ENCODE data around the gene SCMH1. TPM values are rescaled to one million over a fixed set of nuclear protein-coding genes. Genes with fewer than 3 reads are reported as not detected.

The SCMH1 gene
- total RNA-seq, 1 experiment from 2014 or later: 19.4 TPM

GRCh38 chr1:41013024-41013423 is 229.1 kb downstream of the SCMH1 start (continued):
- TF ChIP-seq AFF4 (CRISPR knock-in tag; IDR thresholded peaks at IDR 0.05; ENCODE audit: borderline replicate concordance): no peak
- no peak for TF ChIP-seq TEAD1 (CRISPR knock-in tag; IDR thresholded peaks at IDR 0.05)
- TF ChIP-seq ZNF121 (CRISPR knock-in tag; IDR thresholded peaks at IDR 0.05): no peak
- TF ChIP-seq CTCF (IDR thresholded peaks at IDR 0.05): no peak
- no peak for TF ChIP-seq FOXJ3 (CRISPR knock-in tag; IDR thresholded peaks at IDR 0.05; ENCODE audit: borderline replicate concordance)
- no peak for TF ChIP-seq CREB1 (CRISPR knock-in tag; IDR thresholded peaks at IDR 0.05)
- no peak for TF ChIP-seq FOXK1 (CRISPR knock-in tag; IDR thresholded peaks at IDR 0.05)
- no peak for TF ChIP-seq SP1 (CRISPR knock-in tag; conservative IDR thresholded peaks at IDR 0.05)
- no peak for TF ChIP-seq IRF1 (CRISPR knock-in tag; IDR thresholded peaks at IDR 0.05)
- TF ChIP-seq ZMAT4 (CRISPR knock-in tag; IDR thresholded peaks at IDR 0.05): no peak
- no peak for TF ChIP-seq TP53 (CRISPR knock-in tag; IDR thresholded peaks at IDR 0.05)
- no peak for TF ChIP-seq JUN (CRISPR knock-in tag; IDR thresholded peaks at IDR 0.05)
- no peak for TF ChIP-seq JAZF1 (CRISPR knock-in tag; IDR thresholded peaks at IDR 0.05)
- TF ChIP-seq E2F5 (CRISPR knock-in tag; IDR thresholded peaks at IDR 0.05): no peak
- TF ChIP-seq ZNF416 (CRISPR knock-in tag; IDR thresholded peaks at IDR 0.05): no peak

GRCh38 chr1:41010345-41010744 is 231.8 kb downstream of the SCMH1 start:
- ChIA-PET CTCF (no interaction called here), POLR2A (no interaction called here)
- TF ChIP-seq USF2 (CRISPR knock-in tag; IDR thresholded peaks at IDR 0.05) (no peak), ZNF423 (CRISPR knock-in tag; IDR thresholded peaks at IDR 0.05) (no peak)
- Mint-ChIP-seq H3K27ac (no peak overlapping the region), H3K4me3 (no peak overlapping the region), H3K9me3 (no peaks in the 10 kb centered on the region), H3K36me3 (peaks cover 82% of the 10 kb centered on the region), H3K27me3 (ENCODE audit: low read depth) (no peaks in the 10 kb centered on the region), H3K4me1 (no peaks in the 10 kb centered on the region)
- DNase-seq (ENCODE audit: low spot score) (no peak), ATAC-seq (no peak)

- Mint-ChIP-seq H3K4me3 (no peak overlapping the region), H3K9me3 (no peaks in the 10 kb centered on the region), H3K36me3 (peaks cover 80% of the 10 kb centered on the region), H3K27ac (no peak overlapping the region), H3K4me1 (no peaks in the 10 kb centered on the region), H3K27me3 (ENCODE audit: low read depth) (no peaks in the 10 kb centered on the region)
- DNase-seq (ENCODE audit: low spot score): no peak
- ATAC-seq: no peak
- CTCF ChIA-PET: no interaction called here
- POLR2A ChIA-PET: no interaction called here
- TF ChIP-seq AR (CRISPR knock-in tag; IDR thresholded peaks at IDR 0.05) (no peak), E2F4 (CRISPR knock-in tag; IDR thresholded peaks at IDR 0.05; ENCODE audit: borderline replicate concordance, low read depth) (no peak), TEAD4 (CRISPR knock-in tag; IDR thresholded peaks at IDR 0.05) (no peak), ATF6 (CRISPR knock-in tag; IDR thresholded peaks at IDR 0.05) (no peak)
Measured at GRCh38 chr1:41009466-41009865, 232.6 kb downstream of the SCMH1 start.
